ENCODE data around the gene MCEE. TPM values are rescaled to one million over a fixed set of nuclear protein-coding genes. Genes with fewer than 3 reads are reported as not detected.
"Not testable (repeated sequence)": the region's sequence is repeated elsewhere in the genome, so short reads cannot be mapped to it uniquely, and the experiment has no call there.

Gene MCEE
- total RNA-seq, 1 experiment from 2014 or later, result 15.8 TPM

DNA sequence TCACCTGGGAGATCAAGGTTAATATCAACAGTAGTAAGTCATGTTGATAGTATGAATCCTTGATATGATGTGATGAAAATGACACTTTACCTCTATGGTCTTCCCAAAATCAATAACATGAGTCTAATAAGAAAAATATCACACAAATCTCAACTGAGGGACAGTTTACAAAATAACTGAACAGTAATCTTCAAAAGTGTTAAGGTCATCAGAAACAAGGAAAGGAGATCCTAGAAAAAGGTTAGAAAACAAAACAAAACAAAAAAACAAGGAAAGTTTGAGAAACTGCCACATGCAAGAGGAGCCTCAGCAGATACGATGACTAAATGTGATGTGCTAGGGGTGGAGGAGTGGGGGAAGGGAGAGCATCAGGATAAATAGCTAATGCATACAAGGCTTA is 16.2 kb downstream of the MCEE start:
- H3K9me2 ChIP-seq (ENCODE audit: insufficient read depth), result no peaks in the 10 kb centered on the region
- H3K4me3 ChIP-seq, result no peak overlapping the region
- TF ChIP-seq EZH2 (IDR thresholded peaks at IDR 0.05; ENCODE audit: low read depth), result no peak
- TF ChIP-seq, protein P1, sequence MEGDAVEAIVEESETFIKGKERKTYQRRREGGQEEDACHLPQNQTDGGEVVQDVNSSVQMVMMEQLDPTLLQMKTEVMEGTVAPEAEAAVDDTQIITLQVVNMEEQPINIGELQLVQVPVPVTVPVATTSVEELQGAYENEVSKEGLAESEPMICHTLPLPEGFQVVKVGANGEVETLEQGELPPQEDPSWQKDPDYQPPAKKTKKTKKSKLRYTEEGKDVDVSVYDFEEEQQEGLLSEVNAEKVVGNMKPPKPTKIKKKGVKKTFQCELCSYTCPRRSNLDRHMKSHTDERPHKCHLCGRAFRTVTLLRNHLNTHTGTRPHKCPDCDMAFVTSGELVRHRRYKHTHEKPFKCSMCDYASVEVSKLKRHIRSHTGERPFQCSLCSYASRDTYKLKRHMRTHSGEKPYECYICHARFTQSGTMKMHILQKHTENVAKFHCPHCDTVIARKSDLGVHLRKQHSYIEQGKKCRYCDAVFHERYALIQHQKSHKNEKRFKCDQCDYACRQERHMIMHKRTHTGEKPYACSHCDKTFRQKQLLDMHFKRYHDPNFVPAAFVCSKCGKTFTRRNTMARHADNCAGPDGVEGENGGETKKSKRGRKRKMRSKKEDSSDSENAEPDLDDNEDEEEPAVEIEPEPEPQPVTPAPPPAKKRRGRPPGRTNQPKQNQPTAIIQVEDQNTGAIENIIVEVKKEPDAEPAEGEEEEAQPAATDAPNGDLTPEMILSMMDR (conservative IDR thresholded peaks at IDR 0.05), result no peak
- no peaks in the 10 kb centered on the region for H3F3A ChIP-seq (ENCODE audit: insufficient read depth, low read depth)
- H3K4me1 ChIP-seq (replicated peaks; ENCODE audit: insufficient read depth), result no peaks in the 10 kb centered on the region
- BruUV-seq (replicated peaks), result no TSS peak
- no peak overlapping the region for H3K4me2 ChIP-seq
- H3K79me2 ChIP-seq (ENCODE audit: low read depth), result no peaks in the 10 kb centered on the region
- no peak for DNase-seq
- intact Hi-C loops (cut with micrococcal nuclease; ENCODE audit: unreplicated experiment), result no loop called here
- no peak overlapping the region for H3K27ac ChIP-seq
- no peaks in the 10 kb centered on the region for H3K9me3 ChIP-seq (ENCODE audit: insufficient read depth, low read depth)
- ChIA-PET CTCF (no interaction called here), POLR2A (ENCODE audit: unreplicated experiment) (no interaction called here)
- no peaks in the 10 kb centered on the region for H3K36me3 ChIP-seq (ENCODE audit: low read depth)
- H4K20me1 ChIP-seq (ENCODE audit: insufficient read depth), result no peaks in the 10 kb centered on the region
- no peak overlapping the region for H2AFZ ChIP-seq
- no peaks in the 10 kb centered on the region for H3K27me3 ChIP-seq (ENCODE audit: insufficient read depth, low read depth)

DNA sequence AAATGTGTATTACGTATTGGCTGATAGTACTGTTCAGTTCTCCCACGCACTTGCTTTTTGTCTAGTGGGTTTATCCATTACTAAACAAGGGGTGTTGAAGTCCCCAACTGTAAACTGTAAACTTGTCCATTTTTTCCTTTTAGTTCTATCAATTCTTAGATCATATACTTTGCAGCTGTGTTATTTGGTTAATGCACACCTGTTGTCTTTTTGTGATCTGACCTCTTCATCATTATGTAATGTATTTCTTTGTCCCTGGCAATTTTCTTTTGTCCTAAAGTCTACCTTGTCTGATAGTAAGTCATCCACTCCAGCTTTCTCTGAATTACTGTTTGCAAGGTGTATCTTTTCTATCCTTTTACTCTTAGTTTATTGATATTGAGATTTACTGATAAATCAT is 21.9 kb downstream of the MCEE start:
- intact Hi-C loops (cut with micrococcal nuclease; ENCODE audit: unreplicated experiment), result no loop called here
- CTCF ChIA-PET, result no interaction called here
- no peak for DNase-seq

DNA sequence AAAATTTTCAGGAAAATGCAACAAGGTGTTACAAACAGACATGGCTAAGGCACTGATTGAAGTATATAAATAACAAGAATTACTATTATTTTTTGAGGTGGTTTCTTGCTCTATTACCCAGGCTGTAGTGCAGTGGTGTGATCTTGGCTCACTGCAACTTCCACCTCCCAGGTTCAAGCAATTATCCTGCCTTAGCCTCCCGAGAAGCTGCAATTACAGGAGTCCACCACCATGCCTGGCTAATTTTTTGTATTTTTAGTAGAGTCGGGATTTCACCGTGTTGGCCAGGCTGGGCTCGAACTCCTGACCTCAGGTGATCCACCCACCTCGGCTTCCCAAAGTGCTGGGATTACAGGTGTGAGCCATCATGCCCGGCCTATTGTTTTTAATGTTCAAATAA is 23.6 kb downstream of the MCEE start:
- intact Hi-C loops (cut with micrococcal nuclease; ENCODE audit: unreplicated experiment); DNase-seq; H3K4me3 ChIP-seq; H2AFZ ChIP-seq; H3K27ac ChIP-seq; H3K36me3 ChIP-seq (ENCODE audit: low read depth); H3K4me2 ChIP-seq; H3K27me3 ChIP-seq (ENCODE audit: insufficient read depth, low read depth); H3K9me2 ChIP-seq (ENCODE audit: insufficient read depth); POLR2A ChIA-PET (ENCODE audit: unreplicated experiment); H3K9me3 ChIP-seq (ENCODE audit: insufficient read depth, low read depth); BruUV-seq (replicated peaks); H3K79me2 ChIP-seq (ENCODE audit: low read depth); H3K4me1 ChIP-seq (replicated peaks; ENCODE audit: insufficient read depth); H4K20me1 ChIP-seq (ENCODE audit: insufficient read depth); H3F3A ChIP-seq (ENCODE audit: insufficient read depth, low read depth); CTCF ChIA-PET: not testable (repeated sequence)

More for the DNA sequence above, 21.9 kb downstream of the MCEE start:
- Histone ChIP-seq H3F3A (ENCODE audit: insufficient read depth, low read depth) (no peaks in the 10 kb centered on the region), H3K4me1 (replicated peaks; ENCODE audit: insufficient read depth) (no peaks in the 10 kb centered on the region), H3K36me3 (ENCODE audit: low read depth) (no peaks in the 10 kb centered on the region; the same call in 1 of the 2 replicates), H3K4me3 (no peak overlapping the region), H3K4me2 (no peak overlapping the region), H2AFZ (no peak overlapping the region), H4K20me1 (ENCODE audit: insufficient read depth) (no peaks in the 10 kb centered on the region), H3K27me3 (ENCODE audit: insufficient read depth, low read depth) (no peaks in the 10 kb centered on the region), H3K79me2 (ENCODE audit: low read depth) (no peaks in the 10 kb centered on the region), H3K27ac (no peak overlapping the region), H3K9me2 (ENCODE audit: insufficient read depth) (no peaks in the 10 kb centered on the region), H3K9me3 (ENCODE audit: insufficient read depth, low read depth) (peaks cover 8% of the 10 kb centered on the region; the same call in 1 of the 2 replicates)
- POLR2A ChIA-PET (ENCODE audit: unreplicated experiment), result no interaction called here
- BruUV-seq (replicated peaks), result no TSS peak
- TF ChIP-seq, protein P1 (conservative IDR thresholded peaks at IDR 0.05), result no peak
- TF ChIP-seq EZH2 (IDR thresholded peaks at IDR 0.05; ENCODE audit: low read depth), result no peak

DNA sequence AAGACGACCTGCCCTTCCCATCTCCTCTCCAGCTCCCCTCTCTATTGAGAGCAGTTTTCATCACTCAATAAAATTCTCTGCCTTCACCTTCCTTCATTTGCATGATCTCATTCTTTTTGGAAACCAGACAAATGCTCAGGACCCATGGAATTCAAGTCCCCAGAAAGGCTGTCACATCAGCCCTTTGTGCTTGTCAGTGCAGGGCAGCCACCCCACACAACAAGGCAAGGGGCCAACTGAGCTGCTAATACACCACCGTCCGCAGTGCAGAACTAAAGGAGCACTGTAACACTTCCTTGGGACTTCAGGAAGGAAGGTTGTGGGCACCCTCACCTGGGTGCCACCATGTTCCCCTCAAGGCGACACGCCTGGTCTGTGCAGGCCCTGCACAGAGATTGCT is 26.2 kb downstream of the MCEE start:
- DNase-seq, result no peak
- intact Hi-C loops (cut with micrococcal nuclease; ENCODE audit: unreplicated experiment), result no loop called here
- H4K20me1 ChIP-seq (ENCODE audit: insufficient read depth), result no peaks in the 10 kb centered on the region
- no peak overlapping the region for H2AFZ ChIP-seq
- no peak overlapping the region for H3K27ac ChIP-seq
- no peaks in the 10 kb centered on the region; the same call in 1 of the 2 replicates for H3K36me3 ChIP-seq (ENCODE audit: low read depth)
- no TSS peak for BruUV-seq (replicated peaks)
- ChIA-PET POLR2A (ENCODE audit: unreplicated experiment) (interaction anchor here (0.6 kb wide), 1 partner anchor 280 kb away, joined by 5 read pairs; no protein-coding TSS in a partner anchor), CTCF (no interaction called here)
- no peak for TF ChIP-seq EZH2 (IDR thresholded peaks at IDR 0.05; ENCODE audit: low read depth)
- TF ChIP-seq, protein P1 (conservative IDR thresholded peaks at IDR 0.05), result no peak
- H3K9me2 ChIP-seq (ENCODE audit: insufficient read depth), result no peaks in the 10 kb centered on the region
- no peaks in the 10 kb centered on the region for H3K79me2 ChIP-seq (ENCODE audit: low read depth)
- H3K4me1 ChIP-seq (replicated peaks; ENCODE audit: insufficient read depth), result no peaks in the 10 kb centered on the region
- H3K4me3 ChIP-seq, result no peak overlapping the region
- peaks cover 8% of the 10 kb centered on the region; the same call in 1 of the 2 replicates for H3K9me3 ChIP-seq (ENCODE audit: insufficient read depth, low read depth)
- H3K27me3 ChIP-seq (ENCODE audit: insufficient read depth, low read depth), result no peaks in the 10 kb centered on the region
- H3K4me2 ChIP-seq, result no peak overlapping the region
- H3F3A ChIP-seq (ENCODE audit: insufficient read depth, low read depth), result no peaks in the 10 kb centered on the region
